ENCODE results near the gene PDIK1L. TPM values are rescaled to one million over a fixed set of nuclear protein-coding genes. Genes with fewer than 3 reads are reported as not detected.

PDIK1L gene
- total RNA-seq, 2 experiments from 2014 or later, result 12.9 to 17.2 TPM

DNA sequence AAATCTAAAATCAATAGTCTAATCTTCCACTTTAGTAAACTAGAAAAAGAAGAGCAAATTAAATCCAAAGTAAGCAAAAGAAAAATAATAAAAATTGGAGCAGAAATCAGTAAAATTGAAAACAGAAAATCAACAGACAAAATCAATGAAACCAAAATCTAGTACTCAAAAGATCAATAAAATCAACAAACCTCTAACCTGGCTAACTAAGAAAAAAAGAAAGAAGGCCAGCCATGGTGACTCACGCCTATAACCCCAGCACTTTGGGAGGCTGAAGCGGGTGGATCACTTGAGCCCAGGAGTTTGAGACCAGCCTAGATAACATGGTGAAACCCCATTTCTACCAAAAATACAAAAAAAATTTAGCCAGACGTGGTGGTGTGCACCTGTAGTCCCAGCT lies 22.8 kb downstream of the PDIK1L start:
- H3K9me3 ChIP-seq (ENCODE audit: low read length), result no peaks in the 10 kb centered on the region
- ChIA-PET POLR2A (no interaction called here), CTCF (ENCODE audit: unreplicated experiment) (no interaction called here)
- H3K27ac ChIP-seq (ENCODE audit: low read depth, low read length, poor library complexity, severe bottlenecking), result no peak overlapping the region
- H3K79me2 ChIP-seq (ENCODE audit: insufficient read depth, low read depth, low read length), result no peaks in the 10 kb centered on the region
- H3K36me3 ChIP-seq (ENCODE audit: insufficient read depth, low read length), result no peaks in the 10 kb centered on the region
- H2AFZ ChIP-seq (ENCODE audit: low read length), result no peak overlapping the region
- H3K4me2 ChIP-seq (ENCODE audit: low read length), result no peak overlapping the region
- H3K4me1 ChIP-seq (ENCODE audit: insufficient read depth, low read length, poor library complexity, severe bottlenecking), result peaks cover 4% of the 10 kb centered on the region
- no TSS peak for BruUV-seq (replicated peaks)
- intact Hi-C loops (cut with micrococcal nuclease; ENCODE audit: unreplicated experiment), result no loop called here
- no peaks in the 10 kb centered on the region for H4K20me1 ChIP-seq (ENCODE audit: insufficient read depth, low read length)
- no peaks in the 10 kb centered on the region for H3K9me2 ChIP-seq (ENCODE audit: insufficient read depth, low read length)
- no peak for DNase-seq (ENCODE audit: low spot score)
- no peak overlapping the region for H3K4me3 ChIP-seq (ENCODE audit: low read depth, low read length, poor library complexity, severe bottlenecking)
- TF ChIP-seq, protein P1, sequence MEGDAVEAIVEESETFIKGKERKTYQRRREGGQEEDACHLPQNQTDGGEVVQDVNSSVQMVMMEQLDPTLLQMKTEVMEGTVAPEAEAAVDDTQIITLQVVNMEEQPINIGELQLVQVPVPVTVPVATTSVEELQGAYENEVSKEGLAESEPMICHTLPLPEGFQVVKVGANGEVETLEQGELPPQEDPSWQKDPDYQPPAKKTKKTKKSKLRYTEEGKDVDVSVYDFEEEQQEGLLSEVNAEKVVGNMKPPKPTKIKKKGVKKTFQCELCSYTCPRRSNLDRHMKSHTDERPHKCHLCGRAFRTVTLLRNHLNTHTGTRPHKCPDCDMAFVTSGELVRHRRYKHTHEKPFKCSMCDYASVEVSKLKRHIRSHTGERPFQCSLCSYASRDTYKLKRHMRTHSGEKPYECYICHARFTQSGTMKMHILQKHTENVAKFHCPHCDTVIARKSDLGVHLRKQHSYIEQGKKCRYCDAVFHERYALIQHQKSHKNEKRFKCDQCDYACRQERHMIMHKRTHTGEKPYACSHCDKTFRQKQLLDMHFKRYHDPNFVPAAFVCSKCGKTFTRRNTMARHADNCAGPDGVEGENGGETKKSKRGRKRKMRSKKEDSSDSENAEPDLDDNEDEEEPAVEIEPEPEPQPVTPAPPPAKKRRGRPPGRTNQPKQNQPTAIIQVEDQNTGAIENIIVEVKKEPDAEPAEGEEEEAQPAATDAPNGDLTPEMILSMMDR (conservative IDR thresholded peaks at IDR 0.05; ENCODE audit: low read length), result no peak
- TF ChIP-seq EZH2phosphoT487 (IDR thresholded peaks at IDR 0.05; ENCODE audit: borderline replicate concordance, low read depth, low read length), result no peak

DNA sequence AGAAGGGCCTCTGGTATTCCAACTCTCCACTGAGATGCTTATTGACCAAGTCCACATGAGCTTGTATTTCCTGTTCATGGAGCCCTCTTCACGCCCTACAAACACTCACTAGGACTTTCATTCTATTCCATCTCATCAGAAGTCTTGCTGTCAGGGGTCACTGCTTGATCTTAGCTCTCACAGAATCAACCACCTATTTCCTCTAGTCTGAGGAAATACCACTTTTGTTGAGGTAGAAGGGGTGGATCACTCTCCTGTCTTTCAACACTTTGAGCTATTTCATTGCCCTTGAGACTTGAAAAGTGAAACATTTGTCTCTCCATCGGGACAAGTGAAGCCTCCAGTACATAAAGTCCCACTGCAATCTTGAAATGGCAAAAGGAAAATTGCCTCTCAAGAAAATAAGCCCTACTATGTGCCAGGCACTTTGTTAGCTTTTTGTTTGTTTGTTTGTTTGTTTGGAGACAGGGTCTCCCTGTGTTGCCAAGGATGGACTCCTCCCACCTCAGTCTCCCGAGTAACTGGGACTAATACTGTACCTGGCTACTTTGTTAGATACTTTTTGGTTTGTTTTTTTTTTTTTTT lies 27.4 kb downstream of the PDIK1L start:
- no peaks in the 10 kb centered on the region for H3K36me3 ChIP-seq (ENCODE audit: insufficient read depth, low read length)
- intact Hi-C loops (cut with micrococcal nuclease; ENCODE audit: unreplicated experiment), result no loop called here
- H2AFZ ChIP-seq (ENCODE audit: low read length), result no peak overlapping the region

DNA sequence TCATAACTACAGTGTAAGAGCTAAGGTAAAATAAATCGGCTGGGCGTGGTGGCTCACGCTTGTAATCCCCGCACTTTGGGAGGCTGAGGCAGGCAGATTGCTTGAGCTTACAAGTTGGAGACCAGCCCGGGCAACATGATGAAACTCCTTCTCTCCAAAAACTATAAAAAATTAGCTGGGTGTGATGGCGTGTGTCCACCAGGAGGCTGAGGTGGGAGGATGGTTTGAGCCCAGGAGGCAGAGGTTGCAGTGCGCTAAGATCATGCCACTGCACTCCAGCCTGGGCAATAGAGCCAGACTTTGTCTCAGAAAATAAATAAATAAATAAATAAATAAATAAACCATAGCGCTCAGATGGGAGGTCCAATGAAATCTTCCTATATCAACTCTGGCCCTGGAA lies 30.5 kb downstream of the PDIK1L start:
- intact Hi-C loops (cut with micrococcal nuclease; ENCODE audit: unreplicated experiment), result no loop called here
- POLR2A ChIA-PET, result interaction anchor here (0.7 to 1.8 kb wide), 3 partner anchors 18 to 253 kb away, joined by 3 to 10 read pairs (median 3); no protein-coding TSS in a partner anchor

More for the DNA sequence above, 27.4 kb downstream of the PDIK1L start:
- ChIA-PET CTCF (ENCODE audit: unreplicated experiment) (interaction anchor here (0.5 kb wide), 1 partner anchor 102 kb away, joined by 4 read pairs; no protein-coding TSS in a partner anchor), POLR2A (interaction anchor here (0.6 to 1.2 kb wide), 4 partner anchors 12 to 310 kb away, joined by 3 to 7 read pairs (median 4); no protein-coding TSS in a partner anchor)
- peak; percentile 26 for DNase-seq (ENCODE audit: low spot score)
- TF ChIP-seq EZH2phosphoT487 (IDR thresholded peaks at IDR 0.05; ENCODE audit: borderline replicate concordance, low read depth, low read length), result no peak
- TF ChIP-seq, protein P1 (conservative IDR thresholded peaks at IDR 0.05; ENCODE audit: low read length), result no peak
- Histone ChIP-seq H3K9me2 (ENCODE audit: insufficient read depth, low read length) (no peaks in the 10 kb centered on the region), H3K27ac (ENCODE audit: low read depth, low read length, poor library complexity, severe bottlenecking) (no peak overlapping the region), H3K9me3 (ENCODE audit: low read length) (no peaks in the 10 kb centered on the region), H3K4me1 (ENCODE audit: insufficient read depth, low read length, poor library complexity, severe bottlenecking) (peaks cover 4% of the 10 kb centered on the region), H3K4me2 (ENCODE audit: low read length) (no peak overlapping the region), H3K79me2 (ENCODE audit: insufficient read depth, low read depth, low read length) (no peaks in the 10 kb centered on the region), H3K4me3 (ENCODE audit: low read depth, low read length, poor library complexity, severe bottlenecking) (no peak overlapping the region), H4K20me1 (ENCODE audit: insufficient read depth, low read length) (no peaks in the 10 kb centered on the region)
- BruUV-seq (replicated peaks), result no TSS peak

More for the DNA sequence above, 30.5 kb downstream of the PDIK1L start:
- no TSS peak for BruUV-seq (replicated peaks)
- Histone ChIP-seq H3K9me2 (ENCODE audit: insufficient read depth, low read length) (no peaks in the 10 kb centered on the region), H3K27ac (ENCODE audit: low read depth, low read length, poor library complexity, severe bottlenecking) (no peak overlapping the region), H3K4me2 (ENCODE audit: low read length) (no peak overlapping the region), H3K4me3 (ENCODE audit: low read depth, low read length, poor library complexity, severe bottlenecking) (no peak overlapping the region), H2AFZ (ENCODE audit: low read length) (no peak overlapping the region), H4K20me1 (ENCODE audit: insufficient read depth, low read length) (no peaks in the 10 kb centered on the region; the same call in 1 of the 2 replicates), H3K9me3 (ENCODE audit: low read length) (no peaks in the 10 kb centered on the region), H3K4me1 (ENCODE audit: insufficient read depth, low read length, poor library complexity, severe bottlenecking) (peaks cover 4% of the 10 kb centered on the region), H3K79me2 (ENCODE audit: insufficient read depth, low read depth, low read length) (no peaks in the 10 kb centered on the region), H3K36me3 (ENCODE audit: insufficient read depth, low read length) (no peaks in the 10 kb centered on the region)
- TF ChIP-seq, protein P1 (conservative IDR thresholded peaks at IDR 0.05; ENCODE audit: low read length), result no peak
- no peak for TF ChIP-seq EZH2phosphoT487 (IDR thresholded peaks at IDR 0.05; ENCODE audit: borderline replicate concordance, low read depth, low read length)
- CTCF ChIA-PET (ENCODE audit: unreplicated experiment), result no interaction called here
- no peak for DNase-seq (ENCODE audit: low spot score)

Measured in OCI-LY7 (cell line).